SK-N-MC (cell line): ENCODE measurements around the gene A3GALT2.

Experiments
- EZH2 ChIP-seq: fragments of 200-600 bp; sonication (generic); IDR thresholded peaks from one replicate; pipeline ENCODE4 v1.6.1; 2017; ENCODE audit warnings: antibody characterized with exemption
- FOXP2 ChIP-seq: optimal IDR thresholded peaks from 2 replicates; pipeline ENCODE3; 2011; ENCODE audit warnings: mild to moderate bottlenecking, moderate library complexity; ENCODE audit not compliant: insufficient read depth; ENCODE audit errors: extremely low read length, control extremely low read depth
- POLR2AphosphoS5 ChIP-seq: IDR thresholded peaks from 2 replicates; pipeline ENCODE4 v1.6.1; 2012; ENCODE audit warnings: mild to moderate bottlenecking, low read depth, low read length, borderline replicate concordance

DNA sequence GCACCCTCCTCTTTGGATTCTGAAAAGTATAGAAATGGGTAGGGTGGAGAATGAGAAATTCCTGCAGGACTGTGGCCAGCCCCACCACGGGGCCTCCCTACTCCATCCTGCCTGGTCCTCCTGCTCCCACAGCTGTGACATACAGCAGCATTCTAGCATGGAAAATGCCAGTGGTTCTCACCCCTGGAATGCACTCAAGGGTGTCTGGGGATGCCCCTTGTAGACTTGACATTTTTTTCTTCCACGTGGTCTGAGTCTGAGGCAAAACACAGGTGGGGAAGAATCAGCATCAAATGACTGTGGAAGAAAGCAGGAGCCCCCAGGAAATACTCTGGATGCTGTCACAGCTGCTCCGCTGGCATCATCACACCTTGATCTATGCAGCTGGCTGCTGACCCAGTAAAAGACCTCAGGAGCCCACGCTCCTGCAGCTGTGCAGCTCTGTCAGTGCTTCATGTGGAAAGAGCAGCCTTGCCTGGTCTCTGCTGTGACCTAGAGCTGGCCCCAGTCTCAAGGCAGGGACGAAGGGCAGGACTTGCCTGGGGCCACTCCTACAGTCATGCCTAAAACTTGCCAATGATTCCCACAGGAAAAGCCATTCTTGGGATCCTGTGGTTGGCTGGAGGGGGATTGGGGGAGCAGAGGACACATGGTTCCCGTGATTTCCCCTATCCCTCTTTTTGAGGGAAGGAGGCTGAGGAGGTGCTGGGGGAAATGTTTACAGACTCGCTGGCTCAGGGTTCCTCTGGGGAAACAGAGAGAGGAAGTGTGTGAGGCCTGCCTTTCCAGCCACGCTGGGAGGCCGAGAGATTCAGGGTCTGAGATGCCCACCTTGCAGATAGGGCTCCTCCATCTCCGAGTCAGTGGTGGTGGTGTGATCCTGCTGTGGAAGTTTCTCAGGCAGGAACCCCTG lies 10.8 kb upstream of the A3GALT2 start:
- TF ChIP-seq EZH2 (no peak), POLR2AphosphoS5 (no peak), FOXP2 (no peak)
